Gastroesophageal sphincter (tissue), 4 donors: ENCODE measurements around the gene CLCNKB. TPM values are rescaled to one million over a fixed set of nuclear protein-coding genes. Genes with fewer than 3 reads are reported as not detected.

Experiments
- ATAC-seq: fragments of 150-250 bp; one replicate; pipeline ENCODE4 v1.9.1; 2016; ENCODE audit warnings: mild to moderate bottlenecking, moderate library complexity
- H3K27ac ChIP-seq, 4 donors: fragments of 200-600 bp; sonication (generic) in 3 of 4; 1 replicate in 3 of 4; 2 replicates in 1 of 4; pipeline ENCODE4 v1.5.1; 2016 to 2019
- H3K27me3 ChIP-seq: fragments of 200-600 bp; sonication (generic); one replicate; pipeline ENCODE4 v1.5.1; 2019
- H3K36me3 ChIP-seq, 2 donors: fragments of 200-600 bp; sonication (generic); one replicate each; pipeline ENCODE4 v1.5.1; 2019; ENCODE audit warnings: control low read depth in 1 of 2
- H3K4me1 ChIP-seq, 3 donors: fragments of 200-600 bp; sonication (generic); 1 replicate in 2 of 3; 2 replicates in 1 of 3; pipeline ENCODE4 v1.5.1; 2016 to 2019; ENCODE audit warnings: control low read depth in 2 of 3
- H3K4me3 ChIP-seq, 2 donors: fragments of 200-600 bp; sonication (generic); one replicate each; pipeline ENCODE4 v1.5.1; 2019; ENCODE audit warnings: mild to moderate bottlenecking in 1 of 2, moderate library complexity in 1 of 2
- H3K9me3 ChIP-seq, 3 donors: fragments of 200-600 bp; sonication (generic); one replicate each; pipeline ENCODE4 v1.5.1; 2017 to 2019; ENCODE audit warnings: control low read depth in 2 of 3
- CTCF ChIP-seq, 4 experiments: fragments of 200-600 bp in 2 of 4; fragments of 450-650 bp in 2 of 4; sonication (generic) in 1 of 4; IDR thresholded peaks; one replicate each; pipeline ENCODE4 v1.5.1; 2017 to 2019; ENCODE audit warnings: antibody characterized with exemption in 4 of 4, mild to moderate bottlenecking in 2 of 4, moderate library complexity in 2 of 4
- EP300 ChIP-seq: sonication (generic); formaldehyde crosslinking; IDR thresholded peaks from one replicate; pipeline ENCODE4 v1.6.1; 2017; ENCODE audit warnings: antibody characterized with exemption, mild to moderate bottlenecking
- POLR2A ChIP-seq, 2 donors: fragments of 450-650 bp; IDR thresholded peaks; one replicate each; pipeline ENCODE4 v1.6.1; 2017; ENCODE audit warnings: antibody characterized with exemption in 2 of 2, mild to moderate bottlenecking in 2 of 2, moderate library complexity in 1 of 2
- POLR2AphosphoS5 ChIP-seq: sonication (generic); formaldehyde crosslinking; IDR thresholded peaks from one replicate; pipeline ENCODE4 v1.6.1; 2017; ENCODE audit warnings: antibody characterized with exemption
- WGBS, 2 donors: methylation state at CpG; one replicate each; pipeline ENCODE4 v1.1.5; 2018; ENCODE audit warnings: low coverage in 1 of 2; 5-methylcytosine and 5-hydroxymethylcytosine counted together
- total RNA-seq, 4 donors: library from RNA; depleted of rRNA; stranded (reverse); fragments of >200 nt; gene quantifications; one replicate each; pipeline ENCODE4 v1.1.0, GENCODE V29; 2016

The CLCNKB gene
- total RNA-seq, 4 donors from 2014 or later = 0.20 to 1.9 (median 0.82) TPM

- 78 to 100% methylated on average over 1 to 3 of the region's 5 CpGs for WGBS, 2 donors
- no peaks in the 10 kb centered on the region for H3K4me1 ChIP-seq
- TF ChIP-seq CTCF (IDR thresholded peaks at IDR 0.05) = no peak
- no peak for TF ChIP-seq POLR2A (IDR thresholded peaks at IDR 0.05)
- TF ChIP-seq POLR2AphosphoS5 = no peak
- no peak for TF ChIP-seq EP300
- no peaks in the 10 kb centered on the region for H3K36me3 ChIP-seq
- H3K4me3 ChIP-seq = no peak overlapping the region
- ATAC-seq = no peak
- no peak overlapping the region for H3K27ac ChIP-seq
- no peaks in the 10 kb centered on the region for H3K27me3 ChIP-seq
- H3K9me3 ChIP-seq = no peaks in the 10 kb centered on the region
Observed at GRCh38 chr1:16090076-16090826, 46.7 kb downstream of the CLCNKB start.

- WGBS, 2 donors = 41% methylated on average over 3 of the region's 8 CpGs; no CpG with 5 or more reads in 1 of the 2 donors
- H3K27me3 ChIP-seq = no peaks in the 10 kb centered on the region
- no peak for ATAC-seq
- H3K27ac ChIP-seq = no peak overlapping the region
- TF ChIP-seq EP300 (no peak), CTCF (IDR thresholded peaks at IDR 0.05) (no peak), POLR2AphosphoS5 (no peak), POLR2A (IDR thresholded peaks at IDR 0.05) (no peak)
- H3K9me3 ChIP-seq = no peaks in the 10 kb centered on the region
- no peaks in the 10 kb centered on the region for H3K36me3 ChIP-seq
- no peak overlapping the region for H3K4me3 ChIP-seq
- H3K4me1 ChIP-seq = no peaks in the 10 kb centered on the region
Observed at GRCh38 chr1:16091296-16091695, 47.7 kb downstream of the CLCNKB start.

GRCh38 chr1:16092097-16092922 is 48.7 kb downstream of the CLCNKB start:
- Histone ChIP-seq H3K27ac (no peak overlapping the region), H3K27me3 (no peaks in the 10 kb centered on the region), H3K36me3 (no peaks in the 10 kb centered on the region), H3K4me3 (no peak overlapping the region), H3K4me1 (no peaks in the 10 kb centered on the region), H3K9me3 (no peaks in the 10 kb centered on the region)
- ATAC-seq = no peak
- 94 to 97% methylated on average over 2 to 6 of the region's 18 CpGs for WGBS, 2 donors
- TF ChIP-seq CTCF (IDR thresholded peaks at IDR 0.05) (no peak), EP300 (no peak), POLR2AphosphoS5 (no peak), POLR2A (IDR thresholded peaks at IDR 0.05) (no peak)

- Histone ChIP-seq H3K9me3 (no peaks in the 10 kb centered on the region), H3K4me3 (no peak overlapping the region), H3K36me3 (no peaks in the 10 kb centered on the region), H3K27me3 (no peaks in the 10 kb centered on the region), H3K27ac (no peak overlapping the region), H3K4me1 (no peaks in the 10 kb centered on the region)
- 82 to 100% methylated on average over 2 to 7 of the region's 9 CpGs for WGBS, 2 donors
- TF ChIP-seq CTCF (IDR thresholded peaks at IDR 0.05) (no peak), POLR2A (IDR thresholded peaks at IDR 0.05) (no peak), EP300 (no peak), POLR2AphosphoS5 (no peak)
- ATAC-seq = no peak
Observed at GRCh38 chr1:16092923-16093511, 49.4 kb downstream of the CLCNKB start.
